Measurements from ENCODE around the gene FAXC. TPM values are rescaled to one million over a fixed set of nuclear protein-coding genes. Genes with fewer than 3 reads are reported as not detected.
A peak's percentile ranks its signal among the peaks of the same experiment; 100 is the strongest.

The FAXC gene
- total and polyA plus RNA-seq, 2 donors (not counting 3 experiments of a cell fraction or from before 2014, with no cell fraction given), result 3.4 to 3.6 TPM

DNA sequence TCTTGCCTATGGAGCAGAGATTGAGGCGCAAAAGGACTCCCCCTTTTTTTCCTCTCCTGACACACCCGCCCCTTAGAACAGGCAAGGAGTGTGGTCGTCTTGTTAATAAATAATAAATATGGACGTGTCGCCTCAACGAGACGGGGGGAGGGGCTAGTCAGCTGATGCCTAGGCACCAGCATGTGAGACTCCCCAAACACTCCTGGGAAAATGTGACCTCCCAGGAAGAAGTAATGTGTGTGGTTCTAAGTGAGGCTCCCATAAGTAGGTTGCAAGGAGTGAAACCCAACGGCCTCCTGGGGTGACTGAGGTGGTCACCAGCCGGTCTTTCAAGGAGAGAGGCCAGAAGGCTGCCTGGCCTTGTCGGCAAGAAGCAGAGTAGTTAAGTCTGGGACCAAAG is 1.1 kb upstream of the FAXC start:
- Histone ChIP-seq H3K27ac (ENCODE audit: insufficient read depth, low read depth, low read length) (no peak overlapping the region), H3K4me2 (ENCODE audit: insufficient read depth, low read length) (peak overlapping the region; percentile 94), H3K4me3 (replicated peaks in 1 of 3; ENCODE audit: insufficient read depth in 1 of 3, low read depth in 1 of 3, low read length in 3 of 3) (no peak overlapping the region), H3K9ac (replicated peaks; ENCODE audit: extremely low read depth, insufficient read depth, low read length) (no peak overlapping the region), H3K36me3 (ENCODE audit: control insufficient read depth in 2 of 2, extremely low read depth in 1 of 2, insufficient read depth in 2 of 2, low read length in 2 of 2) (no peaks in the 10 kb centered on the region), H3K9me3 (replicated peaks; ENCODE audit: control insufficient read depth, insufficient read depth, low read length) (no peaks in the 10 kb centered on the region), H2AFZ (ENCODE audit: low read depth, low read length) (no peak overlapping the region), H3K79me2 (ENCODE audit: control insufficient read depth, insufficient read depth, low read length) (no peaks in the 10 kb centered on the region), H4K20me1 (replicated peaks; ENCODE audit: control insufficient read depth, extremely low read depth, insufficient read depth, low read length) (no peaks in the 10 kb centered on the region), H3K4me1 (ENCODE audit: control insufficient read depth, extremely low read depth, insufficient read depth, low read length) (peaks cover 12% of the 10 kb centered on the region), H3K27me3 (ENCODE audit: control insufficient read depth in 2 of 2, insufficient read depth in 2 of 2, low read length in 2 of 2) (peaks cover 8 to 11% of the 10 kb centered on the region in 2 experiments), H3K9me1 (replicated peaks; ENCODE audit: control insufficient read depth, extremely low read depth, insufficient read depth, low read length) (no peaks in the 10 kb centered on the region)
- TF ChIP-seq MAX (IDR thresholded peaks at IDR 0.05; ENCODE audit: insufficient read depth, insufficient read length), result no peak
- no peak for TF ChIP-seq FOS (IDR thresholded peaks at IDR 0.05; ENCODE audit: borderline replicate concordance, insufficient read depth, low read length)
- TF ChIP-seq MYC (IDR thresholded peaks at IDR 0.05; ENCODE audit: low read depth, low read length), result no peak
- no peak for TF ChIP-seq POLR2A (IDR thresholded peaks at IDR 0.05; ENCODE audit: low read depth, low read length)
- no peak for TF ChIP-seq CTCF (IDR thresholded peaks at IDR 0.05; ENCODE audit: extremely low read depth in 1 of 2, insufficient read depth in 1 of 2, low read depth in 1 of 2, low read length in 2 of 2)
- no peak for TF ChIP-seq GATA2 (IDR thresholded peaks at IDR 0.05; ENCODE audit: insufficient read depth, insufficient read length, low read depth, low read length)
- no peak for TF ChIP-seq JUN (IDR thresholded peaks at IDR 0.05; ENCODE audit: borderline replicate concordance, insufficient read depth, insufficient read length, low read depth)
- no peak for TF ChIP-seq EZH2 (IDR thresholded peaks at IDR 0.05; ENCODE audit: borderline replicate concordance, low read depth, low read length, severe bottlenecking)
- no peak for TF ChIP-seq POLR2AphosphoS5 (IDR thresholded peaks at IDR 0.05; ENCODE audit: insufficient read depth, low read depth, low read length)
- FAIRE-seq (no peak), DNase-seq (ENCODE audit: low read depth, low spot score) (no peak)
- BruUV-seq (replicated peaks), result no TSS peak
- intact Hi-C loops (cut with micrococcal nuclease) (no loop called here), dilution Hi-C loops (cut with MboI; ENCODE audit: extremely low pct_ligation_motif_present, low sequenced_read_pairs) (no loop called here)
- ChIA-PET POLR2A (no interaction called here), CTCF (interaction anchor here (2.5 to 4.3 kb wide), 3 partner anchors 16 to 20 kb away, joined by 11 to 29 read pairs (median 17); no protein-coding TSS in a partner anchor)

Measured in endothelial cell of umbilical vein (primary cell).